HG02852 (cell line): ENCODE results near the gene MAB21L3.

Experiments
- ATAC-seq: cut with Tn5 transposase; IDR thresholded peaks from one replicate; pipeline ENCODE4 v1.9.1; 2021; ENCODE audit warnings: mild to moderate bottlenecking, moderate library complexity; ENCODE audit not compliant: unreplicated experiment

The MAB21L3 gene

GRCh38 chr1:116110567-116111523 is at the start of gene MAB21L3:
Gene MAB21L3, plus strand, starts transcription at chr1:116111399. Its CDS starts 1,217 bp downstream, at chr1:116112616.
- ATAC-seq, result peak; percentile 66

DNA sequence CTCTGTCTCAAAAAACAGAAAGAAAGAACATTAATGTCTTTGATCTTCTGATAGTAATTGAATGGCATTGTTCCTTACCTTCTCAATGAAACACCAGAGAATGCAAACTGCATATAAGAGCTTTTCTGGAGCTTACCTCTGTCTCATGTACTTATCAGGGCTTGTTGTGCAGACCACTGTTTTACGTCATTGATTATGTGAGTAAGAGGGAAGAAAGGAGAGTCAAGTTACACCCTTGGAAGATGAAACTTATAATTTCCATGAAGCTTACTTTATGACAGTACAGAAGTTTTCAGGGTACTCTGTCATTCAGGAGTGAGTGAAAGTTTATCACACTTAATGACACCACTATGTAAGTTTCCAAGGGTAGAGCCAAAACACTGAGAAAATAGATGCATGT is 49.0 kb upstream of the MAB21L3 start:
- ATAC-seq, result no peak

DNA sequence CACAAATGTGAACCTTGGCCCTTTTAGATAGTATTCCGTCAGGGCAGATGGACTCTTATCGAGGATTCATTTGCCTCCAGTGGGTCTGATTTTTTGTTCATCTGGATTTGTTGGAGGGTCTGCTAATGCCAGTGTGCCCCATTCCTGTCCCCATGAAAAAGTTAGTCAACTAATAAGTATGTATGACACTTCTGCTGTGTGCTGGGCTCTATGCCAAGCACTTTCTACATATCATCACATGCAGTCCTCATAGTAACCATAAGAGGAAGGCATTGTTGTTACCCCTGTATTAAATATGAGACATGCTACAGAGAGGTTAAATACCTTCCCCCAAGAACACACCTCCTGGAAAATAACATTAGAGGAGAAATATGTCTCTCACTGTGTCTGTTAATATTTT is 46.6 kb upstream of the MAB21L3 start:
- ATAC-seq, result no peak

GRCh38 chr1:116066868-116067565 is 44.2 kb upstream of the MAB21L3 start:
- no peak for ATAC-seq

DNA sequence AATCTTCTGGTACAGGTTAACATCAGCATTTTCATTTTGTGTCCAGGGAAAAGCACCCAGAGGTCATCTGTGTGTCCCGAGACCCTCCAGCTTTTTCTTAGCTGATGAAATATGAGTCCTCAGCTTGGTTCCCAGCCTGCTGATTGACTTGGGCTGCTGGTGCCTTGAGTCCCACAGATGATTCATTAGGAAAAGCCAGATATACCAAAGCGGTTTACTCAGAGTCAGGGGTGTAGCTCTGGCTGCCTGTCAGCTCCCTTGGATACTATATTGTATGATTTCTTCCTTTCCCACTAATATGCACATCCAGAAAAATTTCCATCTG is 43.7 kb upstream of the MAB21L3 start:
- ATAC-seq, result no peak

DNA sequence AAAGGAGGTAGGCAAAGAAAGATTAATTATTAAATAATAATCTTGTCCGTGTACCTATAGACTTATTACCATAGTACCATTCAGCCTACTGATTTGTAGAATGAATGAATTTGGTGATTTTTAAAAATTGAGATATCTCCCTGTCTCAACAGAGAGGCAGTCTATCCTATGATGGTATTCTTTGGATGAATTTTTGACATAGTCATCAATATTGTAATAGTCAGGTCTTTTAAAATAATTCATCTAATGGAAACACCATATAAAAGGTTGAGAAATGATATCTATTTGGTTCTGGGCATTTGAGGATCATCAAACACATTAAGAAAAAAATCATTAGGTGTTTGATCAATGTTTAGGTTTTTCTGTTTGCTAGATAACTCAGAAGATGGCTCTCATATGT is 35.6 kb upstream of the MAB21L3 start:
- ATAC-seq, result no peak

DNA sequence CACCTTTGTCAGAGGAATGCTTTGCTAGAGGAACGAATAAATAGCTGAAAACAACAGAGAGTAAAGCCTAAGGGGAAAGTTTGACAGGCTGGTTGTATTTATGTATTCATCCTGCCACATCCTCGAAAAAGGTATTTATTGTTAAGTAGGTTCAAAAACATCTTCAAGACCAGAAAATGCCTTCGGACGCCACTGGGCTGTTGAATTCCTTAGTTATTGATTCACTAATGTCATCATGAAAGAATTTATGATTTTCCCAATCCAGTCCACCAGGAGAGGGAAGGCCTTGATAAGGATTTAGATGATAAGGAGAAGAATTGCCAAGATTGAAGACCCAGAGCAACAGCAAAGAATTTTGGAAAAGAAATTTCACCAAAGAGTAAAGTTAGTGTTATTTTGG is 35.2 kb upstream of the MAB21L3 start:
- no peak for ATAC-seq

DNA sequence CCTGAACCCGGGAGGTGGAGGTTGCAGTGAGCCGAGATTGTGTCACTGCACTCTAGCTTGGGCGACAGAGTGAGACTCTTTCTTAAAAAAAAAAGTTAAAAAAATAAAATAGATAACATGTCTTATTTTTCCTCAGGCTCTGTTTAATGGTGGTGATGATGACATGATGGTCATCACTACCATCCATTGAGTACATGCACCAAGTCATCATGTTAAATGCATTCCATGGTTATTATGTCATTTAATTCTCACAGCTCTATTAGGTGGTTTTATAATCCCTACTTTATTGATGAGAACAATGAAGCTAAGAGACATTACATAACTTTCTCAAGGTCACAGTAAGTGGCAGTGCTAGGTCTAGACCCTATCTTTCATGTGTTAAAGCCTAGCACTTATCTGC is 34.4 kb upstream of the MAB21L3 start:
- ATAC-seq, result no peak

- no peak for ATAC-seq
Observed at GRCh38 chr1:116078699-116079223, 32.4 kb upstream of the MAB21L3 start.

- ATAC-seq, result no peak
Observed at GRCh38 chr1:116087628-116088027, 23.6 kb upstream of the MAB21L3 start.

- ATAC-seq, result no peak
Observed at GRCh38 chr1:116089870-116090269, 21.3 kb upstream of the MAB21L3 start.

GRCh38 chr1:116091083-116091482 is 20.1 kb upstream of the MAB21L3 start:
- ATAC-seq, result no peak

DNA sequence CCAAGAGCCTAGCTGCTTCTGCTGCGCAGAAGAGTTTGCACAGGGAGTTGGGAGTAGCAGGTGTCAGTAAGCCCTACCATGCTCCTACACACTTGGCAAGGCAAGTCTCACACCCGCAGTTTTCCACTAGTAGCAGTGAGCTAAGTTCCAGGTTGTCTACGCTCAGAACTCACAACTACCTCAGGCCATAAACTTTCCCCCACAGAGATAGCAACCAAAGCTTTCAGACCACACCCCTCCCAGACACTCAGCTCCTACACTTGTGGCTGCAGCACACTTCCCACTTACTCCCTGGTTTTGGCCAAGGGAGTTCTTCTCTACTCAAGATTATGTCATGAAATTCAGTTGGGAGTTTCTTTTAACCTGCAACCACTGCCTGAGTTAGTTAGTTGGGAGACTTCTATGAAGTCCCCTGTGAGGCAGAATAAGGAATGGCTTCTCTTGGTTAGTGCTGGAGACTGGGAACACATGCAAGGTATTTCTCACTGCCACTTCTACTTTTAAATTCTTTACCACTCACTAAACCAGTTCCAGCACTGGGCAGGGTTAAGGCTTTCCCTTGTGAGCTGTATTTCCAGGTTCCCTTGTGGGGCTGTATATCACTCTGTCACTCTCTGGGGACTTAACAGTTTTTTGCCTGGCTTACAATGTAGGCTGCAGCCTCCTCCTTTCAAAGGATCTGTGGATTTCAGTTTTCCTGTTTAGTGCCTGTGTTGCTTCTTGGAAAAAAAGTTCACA is 18.3 kb upstream of the MAB21L3 start:
- no peak for ATAC-seq

DNA sequence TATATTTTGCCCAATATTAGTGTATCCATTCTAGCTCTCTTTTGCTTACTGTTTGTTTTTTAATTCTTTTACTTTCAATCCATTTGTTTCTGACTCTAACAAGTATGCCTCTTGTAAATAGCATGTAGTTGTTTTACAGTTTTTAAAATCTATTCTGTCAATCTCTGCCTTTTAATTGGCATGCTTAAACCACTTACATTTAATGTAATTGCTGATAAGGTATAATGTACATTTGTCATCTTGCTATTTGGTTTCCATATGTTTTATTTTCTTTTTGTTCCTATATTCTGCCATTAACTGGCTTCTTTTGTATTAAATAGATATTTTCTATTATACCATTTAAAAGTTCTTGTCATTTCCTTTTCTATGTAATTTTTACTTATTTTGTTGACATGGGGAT is 16.2 kb upstream of the MAB21L3 start:
- ATAC-seq, result no peak

GRCh38 chr1:116096013-116096618 is 15.1 kb upstream of the MAB21L3 start:
- no peak for ATAC-seq

DNA sequence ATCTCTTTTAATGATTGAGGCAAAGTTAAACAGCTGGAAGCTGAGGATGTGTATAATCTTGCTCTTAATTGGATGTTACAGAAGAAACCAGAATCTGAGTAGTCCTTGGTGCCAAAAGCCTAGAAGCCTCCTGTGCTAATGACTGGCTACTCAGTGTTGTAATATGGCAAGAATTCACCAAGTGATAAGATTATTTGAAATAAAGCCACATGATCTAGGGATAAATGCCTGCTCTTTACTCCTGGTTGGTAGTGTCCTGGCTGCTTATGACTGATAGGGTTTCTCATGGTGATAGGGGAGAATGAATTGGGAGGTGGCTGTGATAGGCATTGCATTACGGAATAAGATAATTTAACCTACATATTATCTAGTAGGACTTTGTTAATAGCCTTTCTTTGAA is 13.6 kb upstream of the MAB21L3 start:
- ATAC-seq, result no peak

DNA sequence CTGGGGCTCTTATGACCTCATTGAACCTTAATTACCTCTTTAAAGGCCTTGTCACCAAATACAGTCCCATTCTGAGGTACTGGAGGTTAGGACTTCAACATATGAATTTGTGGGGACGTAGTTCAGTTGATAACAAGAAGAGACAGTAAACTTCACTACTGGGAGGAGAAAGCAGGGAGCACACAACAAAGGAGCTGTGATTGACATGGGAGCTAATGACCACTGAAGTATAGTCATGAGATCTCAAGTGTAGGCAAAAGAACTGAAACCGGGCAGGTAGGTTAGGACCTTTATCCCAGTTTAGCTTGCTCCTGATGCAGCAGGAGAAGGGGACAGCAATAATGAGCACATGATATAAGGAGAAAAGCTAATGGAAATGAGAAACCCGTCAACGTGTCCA is 11.8 kb upstream of the MAB21L3 start:
- ATAC-seq, result no peak

DNA sequence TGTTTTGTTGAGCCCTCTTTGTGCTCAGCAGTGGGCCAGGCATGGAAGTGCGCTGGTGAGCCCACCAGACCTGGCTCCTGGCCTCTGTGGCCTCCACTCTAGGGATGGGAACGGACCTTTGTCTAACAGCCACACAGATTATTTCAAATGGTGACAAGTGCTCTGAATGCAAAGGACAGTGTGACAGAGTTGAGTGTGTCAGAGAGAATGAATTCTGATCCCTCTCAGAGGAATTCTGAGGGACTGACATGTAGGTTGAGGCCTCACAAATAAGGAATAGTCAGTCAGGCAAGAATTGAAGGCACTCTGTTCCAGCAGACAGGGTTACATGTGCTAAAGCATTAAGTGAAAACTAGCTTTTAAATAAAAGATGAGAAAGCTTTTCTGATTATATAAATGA is 11.3 kb upstream of the MAB21L3 start:
- no peak for ATAC-seq

GRCh38 chr1:116104667-116105066 is 6.5 kb upstream of the MAB21L3 start:
- no peak for ATAC-seq

- ATAC-seq, result no peak
Observed at GRCh38 chr1:116105996-116106395, 5.2 kb upstream of the MAB21L3 start.

- no peak for ATAC-seq
Observed at GRCh38 chr1:116106646-116107045, 4.6 kb upstream of the MAB21L3 start.
